NCI-H1092 (cell line): ENCODE results near the gene PABPN1L.
A peak's percentile ranks its signal among the peaks of the same experiment; 100 is the strongest.
"Not testable (repeated sequence)": the region's sequence is repeated elsewhere in the genome, so short reads cannot be mapped to it uniquely, and the experiment has no call there.

Experiments used
- DNase-seq: peaks from one replicate; lab custom pipeline; 2025; lab: John Stamatoyannopoulos, UW

Gene PABPN1L

DNA sequence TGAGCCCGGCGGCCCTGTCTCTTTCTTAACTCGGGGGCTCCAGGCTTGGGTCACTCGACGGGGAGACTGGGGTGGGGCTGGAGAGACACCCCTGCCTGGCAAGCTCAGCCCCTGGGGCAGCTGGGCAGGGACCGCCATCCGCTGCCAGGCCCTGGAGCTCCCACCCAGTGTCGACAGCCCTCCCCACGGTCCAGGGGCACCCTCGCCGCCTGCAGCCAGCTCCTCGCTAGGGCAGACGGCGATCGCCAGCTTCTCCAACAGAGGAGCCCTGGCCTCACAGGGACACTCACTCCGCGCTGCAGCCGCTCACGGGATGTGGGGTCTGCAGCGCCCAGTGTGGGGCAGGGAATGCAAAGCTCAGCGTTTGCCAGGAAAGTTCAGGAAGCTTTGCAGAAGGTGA lies 38.7 kb downstream of the PABPN1L start:
- DNase-seq, result no peak

DNA sequence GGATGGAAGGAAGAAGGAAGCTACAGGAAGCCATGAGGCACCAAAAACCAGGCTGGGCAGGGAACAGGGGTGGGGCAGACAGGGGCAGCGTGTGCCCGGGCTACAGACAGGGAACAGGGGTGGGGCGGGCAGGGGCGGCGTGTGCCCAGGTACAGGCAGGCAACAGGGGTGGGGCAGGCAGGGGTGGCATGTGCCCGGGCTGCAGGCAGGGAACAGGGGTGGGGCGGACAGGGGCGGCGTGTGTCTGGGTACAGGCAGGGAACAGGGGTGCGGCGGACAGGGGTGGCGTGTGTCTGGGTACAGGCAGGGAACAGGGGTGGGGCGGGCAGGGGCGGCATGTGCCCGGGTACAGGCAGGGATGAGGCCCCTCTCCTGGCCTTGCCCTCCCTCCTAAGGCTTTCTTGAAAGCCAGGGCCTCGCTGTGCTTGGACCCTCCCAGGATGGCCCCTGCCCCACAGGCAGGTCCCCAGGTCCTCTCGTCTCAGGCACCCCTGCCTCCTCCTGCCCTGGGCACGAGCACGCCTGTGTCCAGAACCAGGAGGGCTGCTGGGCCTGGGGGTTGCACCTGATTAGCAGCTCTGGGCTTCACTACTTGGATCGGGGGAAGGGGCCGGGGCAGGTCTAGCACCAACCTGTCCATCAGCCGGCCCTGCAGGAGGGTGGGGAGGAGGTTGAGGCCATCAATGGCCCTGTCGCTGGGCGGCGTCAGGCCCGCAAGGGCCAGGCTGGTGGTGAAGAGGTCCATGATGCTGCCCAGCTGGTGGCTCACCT lies 40.2 kb downstream of the PABPN1L start:
- no peak for DNase-seq

- DNase-seq, result no peak
Observed at GRCh38 chr16:88825146-88825545, 41.3 kb downstream of the PABPN1L start.

DNA sequence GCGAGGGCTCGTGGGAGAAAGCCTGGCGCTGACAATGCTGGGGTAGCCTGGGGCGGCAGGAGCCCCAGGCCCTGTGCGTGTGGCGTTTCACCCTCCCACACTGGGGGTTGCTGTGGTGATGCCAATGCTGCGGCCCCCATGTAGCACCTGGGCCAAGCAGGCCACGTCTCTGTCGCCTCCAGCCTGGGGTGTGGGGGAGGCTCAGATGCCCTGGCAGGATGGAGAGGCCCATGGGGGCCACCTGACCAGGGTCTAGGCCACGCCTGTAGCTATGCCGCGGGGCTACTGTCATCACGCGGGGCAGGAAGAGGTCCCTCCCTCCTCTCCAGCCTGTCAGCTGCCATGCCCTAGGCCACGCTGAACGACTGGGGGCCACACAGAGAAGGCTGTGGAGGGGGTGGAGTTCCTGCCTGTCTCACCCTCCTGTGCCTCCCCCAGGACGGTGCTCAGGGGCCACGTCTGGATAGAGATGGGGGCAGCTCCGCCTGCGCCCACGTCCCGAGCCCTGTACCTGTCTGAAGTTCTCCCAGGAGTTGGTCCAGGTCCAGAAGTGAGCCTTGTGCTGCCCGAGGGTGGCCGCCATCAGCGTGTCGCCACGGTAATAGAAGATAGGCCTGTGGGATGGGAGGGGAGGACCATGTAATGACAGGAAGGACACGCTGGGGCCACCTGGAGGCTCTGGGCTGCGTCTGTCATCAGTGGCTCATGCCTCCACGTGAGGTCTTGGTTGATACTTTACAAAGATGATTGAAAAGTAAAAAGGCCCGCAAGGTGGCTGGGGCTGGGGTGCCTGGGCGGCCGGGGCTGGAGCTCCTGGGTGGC lies 42.0 kb downstream of the PABPN1L start:
- DNase-seq, result no peak

GRCh38 chr16:88823646-88824045 lies 42.8 kb downstream of the PABPN1L start:
- DNase-seq, result not testable (repeated sequence)

GRCh38 chr16:88822281-88823040 lies 44.0 kb downstream of the PABPN1L start:
- no peak for DNase-seq

DNA sequence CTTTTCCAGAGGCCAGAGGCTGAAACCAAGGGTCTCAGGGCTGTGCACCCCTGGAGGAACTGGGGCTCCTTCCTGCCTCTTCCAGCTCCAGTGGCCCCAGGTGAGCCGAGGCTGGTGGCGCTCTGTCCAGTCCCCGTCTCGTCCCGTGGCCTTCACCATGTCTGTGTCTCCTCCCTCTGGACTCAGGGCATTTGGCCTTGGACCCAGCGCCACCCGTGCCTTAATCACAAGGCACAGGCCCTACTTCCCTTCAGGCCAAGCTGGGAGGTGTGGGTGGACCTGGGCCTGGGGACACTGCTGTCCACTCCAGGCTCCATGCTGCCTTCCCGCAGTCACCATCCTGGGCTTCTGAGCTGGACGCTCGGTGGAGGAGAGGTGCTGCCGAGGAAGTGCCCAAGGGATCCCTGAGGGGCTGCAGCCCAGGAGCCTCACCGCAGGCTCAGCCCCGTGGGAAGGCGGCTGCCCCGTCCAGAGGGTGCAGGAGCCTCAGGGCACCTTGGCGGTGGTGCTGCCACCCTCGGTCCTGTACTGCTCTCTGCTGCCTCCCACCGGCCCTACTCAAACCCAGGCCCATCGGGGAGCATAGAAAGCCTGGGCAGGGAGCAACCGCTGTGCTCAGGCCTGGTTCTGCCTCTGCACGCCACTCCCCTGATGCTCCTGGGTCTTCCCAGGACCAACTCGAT lies 45.2 kb downstream of the PABPN1L start:
- no peak for DNase-seq

GRCh38 chr16:88820385-88821025 lies 46.0 kb downstream of the PABPN1L start:
- no peak for DNase-seq

- no peak for DNase-seq
Observed at GRCh38 chr16:88819126-88819525, 47.3 kb downstream of the PABPN1L start.

- DNase-seq, result no peak
Observed at GRCh38 chr16:88818575-88818874, 47.9 kb downstream of the PABPN1L start.

GRCh38 chr16:88817785-88818574 lies 48.5 kb downstream of the PABPN1L start:
- no peak for DNase-seq

DNA sequence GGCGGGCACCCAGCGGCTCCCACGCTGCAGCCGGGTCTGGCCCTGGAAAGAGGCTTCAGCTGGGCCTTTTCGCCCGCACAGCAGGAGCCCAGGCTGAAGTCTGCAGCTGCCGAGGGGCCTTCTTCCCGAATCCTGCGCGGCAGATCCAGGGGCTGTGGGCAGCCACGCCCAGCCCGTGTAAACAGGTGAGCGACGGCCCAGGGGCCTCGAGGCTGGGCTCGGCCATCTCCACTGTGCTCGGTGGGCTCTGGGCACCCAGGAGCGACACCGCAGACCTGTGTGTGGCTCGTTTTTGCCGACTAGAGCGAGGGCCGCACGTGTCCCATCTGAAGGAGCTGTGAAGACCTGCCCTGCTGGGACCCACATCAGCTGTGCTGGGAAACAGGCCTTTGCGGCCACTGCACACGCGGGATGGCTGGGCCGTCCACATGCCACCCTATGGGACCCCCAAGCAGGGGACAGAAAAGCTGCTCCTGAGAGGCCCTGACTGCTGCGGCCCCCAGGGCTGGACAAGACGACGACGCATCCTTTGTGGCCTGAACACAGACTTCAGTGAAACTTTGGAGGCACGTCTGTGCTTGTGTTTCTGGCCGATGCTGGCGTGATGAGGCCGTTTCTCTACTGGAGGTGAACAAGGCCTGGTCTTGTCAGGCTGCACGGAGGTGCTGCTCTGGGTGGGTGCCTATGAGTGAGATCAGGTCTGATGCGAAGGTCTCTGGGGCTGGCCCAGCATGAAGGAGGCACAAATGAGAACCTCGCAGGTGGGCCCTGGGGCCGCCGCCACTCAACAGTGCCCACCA lies 49.5 kb downstream of the PABPN1L start:
- no peak for DNase-seq

- DNase-seq, result peak; percentile 61
Observed at GRCh38 chr16:88815901-88816589, 50.4 kb downstream of the PABPN1L start.

DNA sequence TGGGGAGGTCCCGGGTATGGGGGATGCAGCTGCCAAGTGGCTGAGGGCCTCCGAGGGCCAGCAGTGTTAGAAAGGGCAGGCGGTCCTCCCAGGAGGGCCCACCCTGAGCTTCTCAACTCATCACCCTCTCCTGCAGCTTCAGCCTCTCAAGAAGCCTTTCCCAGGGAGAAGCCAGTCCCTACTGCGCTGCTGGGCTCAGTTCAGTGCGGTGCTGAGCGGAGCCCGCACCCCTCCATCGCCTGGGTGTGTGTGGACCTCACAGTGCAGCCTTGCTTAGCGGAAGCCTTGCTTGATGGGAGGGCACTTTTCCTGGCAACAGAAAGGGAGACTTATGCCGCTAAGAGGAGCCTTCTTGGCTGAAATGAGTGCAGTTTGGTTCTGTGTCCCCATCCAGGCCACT lies 51.2 kb downstream of the PABPN1L start:
- DNase-seq, result no peak

- DNase-seq, result no peak
Observed at GRCh38 chr16:88814144-88814502, 52.3 kb downstream of the PABPN1L start.
